ENCODE results near the gene COL8A1.

DNA sequence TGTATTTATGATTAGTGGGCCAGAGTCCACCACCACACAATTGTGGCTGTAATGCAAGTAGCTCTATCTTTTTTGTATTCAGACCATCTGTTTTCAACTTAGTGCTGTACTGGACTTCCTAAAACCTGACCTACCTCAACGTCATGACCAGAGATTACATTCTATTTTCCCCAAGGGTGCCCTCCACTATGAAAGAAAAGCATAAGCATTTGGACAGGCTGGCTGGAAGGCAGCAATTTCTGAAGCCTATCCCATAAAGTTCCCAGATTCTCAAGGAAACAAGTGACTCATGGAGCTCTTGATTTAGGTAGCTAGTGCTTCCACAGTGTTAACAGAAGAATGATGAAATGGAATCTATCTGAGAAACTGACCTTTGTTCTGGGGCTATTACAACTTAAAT is 75.8 kb downstream of the COL8A1 start:
- TF ChIP-seq, protein P1, sequence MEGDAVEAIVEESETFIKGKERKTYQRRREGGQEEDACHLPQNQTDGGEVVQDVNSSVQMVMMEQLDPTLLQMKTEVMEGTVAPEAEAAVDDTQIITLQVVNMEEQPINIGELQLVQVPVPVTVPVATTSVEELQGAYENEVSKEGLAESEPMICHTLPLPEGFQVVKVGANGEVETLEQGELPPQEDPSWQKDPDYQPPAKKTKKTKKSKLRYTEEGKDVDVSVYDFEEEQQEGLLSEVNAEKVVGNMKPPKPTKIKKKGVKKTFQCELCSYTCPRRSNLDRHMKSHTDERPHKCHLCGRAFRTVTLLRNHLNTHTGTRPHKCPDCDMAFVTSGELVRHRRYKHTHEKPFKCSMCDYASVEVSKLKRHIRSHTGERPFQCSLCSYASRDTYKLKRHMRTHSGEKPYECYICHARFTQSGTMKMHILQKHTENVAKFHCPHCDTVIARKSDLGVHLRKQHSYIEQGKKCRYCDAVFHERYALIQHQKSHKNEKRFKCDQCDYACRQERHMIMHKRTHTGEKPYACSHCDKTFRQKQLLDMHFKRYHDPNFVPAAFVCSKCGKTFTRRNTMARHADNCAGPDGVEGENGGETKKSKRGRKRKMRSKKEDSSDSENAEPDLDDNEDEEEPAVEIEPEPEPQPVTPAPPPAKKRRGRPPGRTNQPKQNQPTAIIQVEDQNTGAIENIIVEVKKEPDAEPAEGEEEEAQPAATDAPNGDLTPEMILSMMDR (IDR thresholded peaks at IDR 0.05): no peak
- TF ChIP-seq SP1 (CRISPR knock-in tag; conservative IDR thresholded peaks at IDR 0.05): no peak
- TF ChIP-seq, protein P2, sequence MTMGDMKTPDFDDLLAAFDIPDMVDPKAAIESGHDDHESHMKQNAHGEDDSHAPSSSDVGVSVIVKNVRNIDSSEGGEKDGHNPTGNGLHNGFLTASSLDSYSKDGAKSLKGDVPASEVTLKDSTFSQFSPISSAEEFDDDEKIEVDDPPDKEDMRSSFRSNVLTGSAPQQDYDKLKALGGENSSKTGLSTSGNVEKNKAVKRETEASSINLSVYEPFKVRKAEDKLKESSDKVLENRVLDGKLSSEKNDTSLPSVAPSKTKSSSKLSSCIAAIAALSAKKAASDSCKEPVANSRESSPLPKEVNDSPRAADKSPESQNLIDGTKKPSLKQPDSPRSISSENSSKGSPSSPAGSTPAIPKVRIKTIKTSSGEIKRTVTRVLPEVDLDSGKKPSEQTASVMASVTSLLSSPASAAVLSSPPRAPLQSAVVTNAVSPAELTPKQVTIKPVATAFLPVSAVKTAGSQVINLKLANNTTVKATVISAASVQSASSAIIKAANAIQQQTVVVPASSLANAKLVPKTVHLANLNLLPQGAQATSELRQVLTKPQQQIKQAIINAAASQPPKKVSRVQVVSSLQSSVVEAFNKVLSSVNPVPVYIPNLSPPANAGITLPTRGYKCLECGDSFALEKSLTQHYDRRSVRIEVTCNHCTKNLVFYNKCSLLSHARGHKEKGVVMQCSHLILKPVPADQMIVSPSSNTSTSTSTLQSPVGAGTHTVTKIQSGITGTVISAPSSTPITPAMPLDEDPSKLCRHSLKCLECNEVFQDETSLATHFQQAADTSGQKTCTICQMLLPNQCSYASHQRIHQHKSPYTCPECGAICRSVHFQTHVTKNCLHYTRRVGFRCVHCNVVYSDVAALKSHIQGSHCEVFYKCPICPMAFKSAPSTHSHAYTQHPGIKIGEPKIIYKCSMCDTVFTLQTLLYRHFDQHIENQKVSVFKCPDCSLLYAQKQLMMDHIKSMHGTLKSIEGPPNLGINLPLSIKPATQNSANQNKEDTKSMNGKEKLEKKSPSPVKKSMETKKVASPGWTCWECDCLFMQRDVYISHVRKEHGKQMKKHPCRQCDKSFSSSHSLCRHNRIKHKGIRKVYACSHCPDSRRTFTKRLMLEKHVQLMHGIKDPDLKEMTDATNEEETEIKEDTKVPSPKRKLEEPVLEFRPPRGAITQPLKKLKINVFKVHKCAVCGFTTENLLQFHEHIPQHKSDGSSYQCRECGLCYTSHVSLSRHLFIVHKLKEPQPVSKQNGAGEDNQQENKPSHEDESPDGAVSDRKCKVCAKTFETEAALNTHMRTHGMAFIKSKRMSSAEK (CRISPR knock-in tag; IDR thresholded peaks at IDR 0.05; ENCODE audit: borderline replicate concordance): no peak
- TF ChIP-seq NR3C1 (CRISPR knock-in tag; conservative IDR thresholded peaks at IDR 0.05; ENCODE audit: low read depth): no peak
- TF ChIP-seq, protein P3, sequence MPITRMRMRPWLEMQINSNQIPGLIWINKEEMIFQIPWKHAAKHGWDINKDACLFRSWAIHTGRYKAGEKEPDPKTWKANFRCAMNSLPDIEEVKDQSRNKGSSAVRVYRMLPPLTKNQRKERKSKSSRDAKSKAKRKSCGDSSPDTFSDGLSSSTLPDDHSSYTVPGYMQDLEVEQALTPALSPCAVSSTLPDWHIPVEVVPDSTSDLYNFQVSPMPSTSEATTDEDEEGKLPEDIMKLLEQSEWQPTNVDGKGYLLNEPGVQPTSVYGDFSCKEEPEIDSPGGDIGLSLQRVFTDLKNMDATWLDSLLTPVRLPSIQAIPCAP (CRISPR knock-in tag; IDR thresholded peaks at IDR 0.05): no peak
- no peak for TF ChIP-seq JAZF1 (CRISPR knock-in tag; IDR thresholded peaks at IDR 0.05)
- TF ChIP-seq NFATC4 (CRISPR knock-in tag; IDR thresholded peaks at IDR 0.05): no peak
- no peak for TF ChIP-seq CREB1 (CRISPR knock-in tag; IDR thresholded peaks at IDR 0.05)
- no peak for TF ChIP-seq FOXJ3 (CRISPR knock-in tag; IDR thresholded peaks at IDR 0.05; ENCODE audit: borderline replicate concordance)
- no peak for TF ChIP-seq IRF2 (CRISPR knock-in tag; IDR thresholded peaks at IDR 0.05; ENCODE audit: borderline replicate concordance, low read depth)
- TF ChIP-seq SMAD3 (CRISPR knock-in tag; IDR thresholded peaks at IDR 0.05; ENCODE audit: borderline replicate concordance): no peak
- TF ChIP-seq ZBTB21 (CRISPR knock-in tag; IDR thresholded peaks at IDR 0.05; ENCODE audit: borderline replicate concordance): no peak

Measured in WTC11 (cell line).